Medulla oblongata (tissue), 1 donor: ENCODE results near the gene ZMAT5.

Experiments
- DNase-seq: peaks from one replicate; pipeline ENCODE4 v3.0.0-alpha.2; 2015; ENCODE audit errors: extremely low spot score

The ZMAT5 gene

GRCh38 chr22:29689206-29689879 is 77.5 kb downstream of the ZMAT5 start:
- no peak for DNase-seq

GRCh38 chr22:29684244-29684643 is 82.6 kb downstream of the ZMAT5 start:
- no peak for DNase-seq

- no peak for DNase-seq
Measured at GRCh38 chr22:29683536-29683935, 83.3 kb downstream of the ZMAT5 start.
